HEK293T (cell line): ENCODE results near the gene MACROD2.

Experiments
- BHLHE40 ChIP-seq: fragments of 450-650 bp; IDR thresholded peaks from 2 replicates; pipeline ENCODE4 v1.6.1; 2016; ENCODE audit warnings: mild to moderate bottlenecking, moderate library complexity, borderline replicate concordance
- FOXA1 ChIP-seq: fragments of 450-650 bp; IDR thresholded peaks from 2 replicates; pipeline ENCODE4 v1.6.1; 2016; ENCODE audit warnings: mild to moderate bottlenecking
- FOXK2 ChIP-seq: fragments of 450-650 bp; IDR thresholded peaks from 2 replicates; pipeline ENCODE4 v1.6.1; 2016; ENCODE audit warnings: mild to moderate bottlenecking
- FOXM1 ChIP-seq: fragments of 450-650 bp; IDR thresholded peaks from 2 replicates; pipeline ENCODE4 v1.6.1; 2017; ENCODE audit warnings: mild to moderate bottlenecking, borderline replicate concordance
- HDGF ChIP-seq: fragments of 450-650 bp; IDR thresholded peaks from 2 replicates; pipeline ENCODE4 v1.6.1; 2017; ENCODE audit warnings: antibody characterized with exemption, borderline replicate concordance
- NFRKB ChIP-seq: fragments of 450-650 bp; IDR thresholded peaks from 2 replicates; pipeline ENCODE4 v1.6.1; 2016; ENCODE audit warnings: mild to moderate bottlenecking, moderate library complexity
- SP1 ChIP-seq: fragments of 450-650 bp; IDR thresholded peaks from 2 replicates; pipeline ENCODE4 v1.6.1; 2017
- SUZ12 ChIP-seq: fragments of 450-650 bp; IDR thresholded peaks from 2 replicates; pipeline ENCODE4 v1.6.1; 2016; ENCODE audit warnings: mild to moderate bottlenecking
- TARDBP ChIP-seq: fragments of 450-650 bp; IDR thresholded peaks from 2 replicates; pipeline ENCODE4 v1.6.1; 2016

DNA sequence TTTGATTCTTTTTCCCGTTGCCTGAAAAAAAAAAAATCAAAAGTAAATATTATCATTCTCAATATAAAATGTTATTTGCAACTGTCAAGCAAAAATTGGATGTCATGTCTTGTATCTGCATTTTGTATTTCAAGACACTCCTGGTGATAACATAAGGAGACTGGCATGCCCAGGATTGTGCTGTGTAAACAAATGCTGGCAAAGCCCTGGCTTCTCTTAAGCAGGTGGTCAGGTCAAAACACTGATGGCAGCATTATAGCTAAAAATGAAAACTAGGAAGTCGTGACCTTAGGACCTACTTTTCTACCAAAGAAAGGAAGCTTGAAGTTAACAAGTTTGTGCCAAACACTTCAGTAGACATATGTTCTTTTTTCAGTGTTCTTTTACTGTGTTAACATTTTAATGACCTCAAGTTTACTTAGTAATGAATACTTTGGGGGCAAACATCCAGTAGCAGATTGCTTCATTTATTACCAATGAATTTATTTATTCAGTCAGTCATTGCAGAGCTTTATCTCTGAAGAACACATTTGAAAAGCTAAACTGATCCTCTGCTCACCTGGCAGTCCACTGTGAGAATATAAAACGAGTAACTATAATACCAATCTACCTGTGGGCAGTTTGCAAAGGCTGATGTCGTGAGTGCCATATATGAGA is 585.2 kb downstream of the MACROD2 start:
- TF ChIP-seq FOXM1 = no peak
- no peak for TF ChIP-seq SP1
- TF ChIP-seq BHLHE40 = no peak
- TF ChIP-seq HDGF = no peak
- no peak for TF ChIP-seq SUZ12
- no peak for TF ChIP-seq FOXA1
- TF ChIP-seq TARDBP = no peak
- no peak for TF ChIP-seq FOXK2
- no peak for TF ChIP-seq NFRKB
